OCI-LY7 (cell line): ENCODE data around the gene ARHGAP42.

ENCODE experiments used
- CTCF ChIP-seq: fragments of 200-600 bp; sonication (generic); conservative IDR thresholded peaks from 2 replicates; pipeline ENCODE4 v1.5.1; 2014; ENCODE audit warnings: mild to moderate bottlenecking, antibody characterized with exemption, low read length, moderate library complexity, mixed read lengths
- EZH2phosphoT487 ChIP-seq: fragments of 200-600 bp; sonication (generic); IDR thresholded peaks from 2 replicates; pipeline ENCODE4 v1.6.1; 2018; ENCODE audit warnings: low read depth, borderline replicate concordance, mild to moderate bottlenecking, mixed run types, antibody characterized with exemption, low read length, moderate library complexity, mixed read lengths

- TF ChIP-seq CTCF = no peak
- no peak for TF ChIP-seq EZH2phosphoT487
Observed at GRCh38 chr11:100978442-100978841, 291.4 kb downstream of the ARHGAP42 start.
